Measurements from ENCODE around the gene LLGL2.

The LLGL2 gene

GRCh38 chr17:75531721-75532072 is 6.2 kb downstream of the LLGL2 start:
- Histone ChIP-seq H4K20me1 (ENCODE audit: insufficient read depth, low read length) (no peaks in the 10 kb centered on the region), H3K27me3 (ENCODE audit: low read depth, low read length) (peaks cover under 1% of the 10 kb centered on the region; the same call in 1 of the 2 replicates), H3K4me2 (ENCODE audit: low read length) (no peak overlapping the region), H3K9me3 (ENCODE audit: insufficient read depth, low read length) (no peaks in the 10 kb centered on the region), H2AFZ (ENCODE audit: low read depth, low read length) (no peak overlapping the region), H3K4me3 (ENCODE audit: low read length) (no peak overlapping the region), H3K79me2 (ENCODE audit: low read length) (no peaks in the 10 kb centered on the region), H3K9ac (ENCODE audit: low read length) (no peak overlapping the region), H3K36me3 (replicated peaks; ENCODE audit: low read depth, low read length) (no peaks in the 10 kb centered on the region), H3K27ac (ENCODE audit: low read length) (no peak overlapping the region), H3K4me1 (ENCODE audit: low read length) (peaks cover 6% of the 10 kb centered on the region; the same call in 1 of the 2 replicates)
- no peak for TF ChIP-seq EZH2phosphoT487 (IDR thresholded peaks at IDR 0.05; ENCODE audit: low read depth)

- no peak overlapping the region for H2AFZ ChIP-seq (ENCODE audit: low read depth, low read length)
- H3K4me2 ChIP-seq (ENCODE audit: low read length) = no peak overlapping the region
These were observed 9.6 kb downstream of the LLGL2 start for GRCh38 chr17:75535119-75535537.

GRCh38 chr17:75535871-75536270 is 10.4 kb downstream of the LLGL2 start:
- Histone ChIP-seq H2AFZ (ENCODE audit: low read depth, low read length) (no peak overlapping the region), H4K20me1 (ENCODE audit: insufficient read depth, low read length) (no peaks in the 10 kb centered on the region), H3K4me3 (ENCODE audit: low read length) (no peak overlapping the region), H3K4me1 (ENCODE audit: low read length) (peaks cover 6% of the 10 kb centered on the region; the same call in 1 of the 2 replicates), H3K9ac (ENCODE audit: low read length) (no peak overlapping the region), H3K27ac (ENCODE audit: low read length) (no peak overlapping the region), H3K4me2 (ENCODE audit: low read length) (no peak overlapping the region), H3K27me3 (ENCODE audit: low read depth, low read length) (no peaks in the 10 kb centered on the region), H3K79me2 (ENCODE audit: low read length) (no peaks in the 10 kb centered on the region), H3K9me3 (ENCODE audit: insufficient read depth, low read length) (no peaks in the 10 kb centered on the region), H3K36me3 (replicated peaks; ENCODE audit: low read depth, low read length) (no peaks in the 10 kb centered on the region)
- no peak for TF ChIP-seq CTCF (IDR thresholded peaks at IDR 0.05; ENCODE audit: low read depth, low read length)

More at GRCh38 chr17:75535119-75535537, 9.6 kb downstream of the LLGL2 start:
- Histone ChIP-seq H3K27ac (ENCODE audit: low read length) (no peak overlapping the region), H3K9ac (ENCODE audit: low read length) (no peak overlapping the region), H3K27me3 (ENCODE audit: low read depth, low read length) (no peaks in the 10 kb centered on the region), H3K4me3 (ENCODE audit: low read length) (no peak overlapping the region), H3K4me1 (ENCODE audit: low read length) (peaks cover 6% of the 10 kb centered on the region; the same call in 1 of the 2 replicates), H4K20me1 (ENCODE audit: insufficient read depth, low read length) (no peaks in the 10 kb centered on the region), H3K9me3 (ENCODE audit: insufficient read depth, low read length) (no peaks in the 10 kb centered on the region), H3K36me3 (replicated peaks; ENCODE audit: low read depth, low read length) (no peaks in the 10 kb centered on the region), H3K79me2 (ENCODE audit: low read length) (no peaks in the 10 kb centered on the region)
- TF ChIP-seq CTCF (IDR thresholded peaks at IDR 0.05; ENCODE audit: low read depth, low read length) (no peak), EZH2phosphoT487 (IDR thresholded peaks at IDR 0.05; ENCODE audit: low read depth) (no peak)

GRCh38 chr17:75536366-75536765 is 10.9 kb downstream of the LLGL2 start:
- Histone ChIP-seq H3K36me3 (replicated peaks; ENCODE audit: low read depth, low read length) (no peaks in the 10 kb centered on the region), H3K4me3 (ENCODE audit: low read length) (no peak overlapping the region), H2AFZ (ENCODE audit: low read depth, low read length) (no peak overlapping the region), H3K4me2 (ENCODE audit: low read length) (no peak overlapping the region), H3K9ac (ENCODE audit: low read length) (no peak overlapping the region), H3K79me2 (ENCODE audit: low read length) (no peaks in the 10 kb centered on the region), H3K27ac (ENCODE audit: low read length) (no peak overlapping the region), H3K27me3 (ENCODE audit: low read depth, low read length) (no peaks in the 10 kb centered on the region), H4K20me1 (ENCODE audit: insufficient read depth, low read length) (no peaks in the 10 kb centered on the region), H3K4me1 (ENCODE audit: low read length) (peaks cover 6% of the 10 kb centered on the region; the same call in 1 of the 2 replicates), H3K9me3 (ENCODE audit: insufficient read depth, low read length) (no peaks in the 10 kb centered on the region)
- TF ChIP-seq CTCF (IDR thresholded peaks at IDR 0.05; ENCODE audit: low read depth, low read length) (no peak), EZH2phosphoT487 (IDR thresholded peaks at IDR 0.05; ENCODE audit: low read depth) (no peak)

Measured in OCI-LY3 (cell line).